GM04503 (cell line): Measurements from ENCODE around the gene BCL11A.

ENCODE experiments used
- DNase-seq: peaks from one replicate; pipeline ENCODE4 v3.0.0-alpha.2; 2012; ENCODE audit warnings: low read depth

The BCL11A gene

DNA sequence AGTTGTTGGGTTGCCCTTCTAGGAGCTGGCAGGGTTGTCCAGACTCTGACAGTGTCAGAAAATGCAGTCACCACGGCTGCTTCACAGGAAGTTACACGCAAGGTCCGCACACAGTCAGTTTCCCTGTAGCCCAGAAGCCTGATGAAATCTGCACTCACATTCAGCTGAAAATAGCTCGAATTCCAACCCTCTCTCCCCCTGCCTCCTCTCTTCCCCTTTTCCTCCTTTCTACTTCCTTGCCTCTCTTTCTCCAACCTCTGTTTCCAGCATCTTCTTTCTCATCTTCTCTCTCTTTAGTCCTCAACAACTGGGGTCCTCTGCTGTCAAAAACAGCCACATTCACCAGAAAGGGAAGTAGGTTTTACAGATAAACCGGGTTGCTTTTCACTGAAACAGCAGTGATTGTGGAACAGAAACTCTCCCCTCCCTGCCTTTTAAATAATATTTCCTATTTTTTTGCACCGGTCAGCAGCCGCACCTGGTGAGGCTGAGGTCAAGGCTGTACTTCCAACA is 69.3 kb downstream of the BCL11A start:
- peak; percentile 21 for DNase-seq

- DNase-seq, result peak; percentile 27
Measured at GRCh38 chr2:60483401-60483800, 70.1 kb downstream of the BCL11A start.

GRCh38 chr2:60482222-60482621 is 71.2 kb downstream of the BCL11A start:
- DNase-seq, result no peak

DNA sequence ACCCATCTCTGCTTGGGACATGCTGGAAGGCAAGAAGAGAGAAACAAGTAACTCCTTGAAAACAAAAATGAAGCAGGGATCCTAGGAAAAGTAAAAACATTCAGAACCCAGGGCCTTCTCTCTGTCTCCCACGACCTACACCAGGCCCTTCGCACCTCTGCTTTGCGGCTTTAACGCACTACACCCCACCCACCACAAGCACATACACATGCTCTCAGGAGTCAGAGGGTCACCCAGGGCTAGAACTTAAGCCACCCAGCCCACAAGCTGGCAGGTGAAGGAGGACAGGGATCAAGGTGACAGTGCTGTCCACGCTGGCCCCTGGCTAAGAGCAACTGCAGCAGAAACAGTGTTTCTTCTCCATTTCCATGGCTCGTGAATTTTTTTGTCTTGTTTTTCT is 72.2 kb downstream of the BCL11A start:
- DNase-seq, result no peak

DNA sequence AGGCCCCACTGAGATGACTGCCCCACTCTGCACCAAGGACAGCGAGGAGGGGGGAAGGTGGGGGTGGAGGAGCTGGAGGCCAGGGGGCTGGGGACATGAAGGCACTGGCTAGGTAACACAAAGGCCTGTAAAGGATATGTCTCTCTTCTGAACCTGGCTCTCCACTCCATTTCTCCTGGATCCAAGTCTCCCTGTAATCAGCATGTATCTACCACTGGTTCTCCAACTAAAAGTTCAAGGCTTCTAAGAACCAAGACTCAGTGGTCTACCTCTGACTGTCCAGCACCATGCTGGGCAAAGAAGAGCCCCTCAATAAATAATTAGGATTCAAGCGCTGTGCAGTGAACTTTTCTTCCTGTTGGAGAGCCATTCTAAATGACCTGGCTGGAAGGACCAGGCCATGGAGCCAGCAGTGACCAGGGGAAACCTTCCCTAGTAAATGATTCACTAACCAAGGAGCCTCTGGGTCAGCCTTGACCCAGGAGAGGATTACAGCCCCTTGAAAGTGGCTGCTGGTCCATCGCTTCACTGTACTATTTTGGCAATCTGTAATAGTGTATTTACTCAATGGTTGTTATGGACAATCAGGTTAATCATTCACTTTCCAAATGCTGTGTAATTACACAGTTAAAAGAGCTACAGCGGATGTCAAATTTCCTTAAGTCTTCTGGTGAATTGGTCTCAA is 73.2 kb downstream of the BCL11A start:
- DNase-seq, result no peak

GRCh38 chr2:60479226-60480088 is 74.0 kb downstream of the BCL11A start:
- no peak for DNase-seq

DNA sequence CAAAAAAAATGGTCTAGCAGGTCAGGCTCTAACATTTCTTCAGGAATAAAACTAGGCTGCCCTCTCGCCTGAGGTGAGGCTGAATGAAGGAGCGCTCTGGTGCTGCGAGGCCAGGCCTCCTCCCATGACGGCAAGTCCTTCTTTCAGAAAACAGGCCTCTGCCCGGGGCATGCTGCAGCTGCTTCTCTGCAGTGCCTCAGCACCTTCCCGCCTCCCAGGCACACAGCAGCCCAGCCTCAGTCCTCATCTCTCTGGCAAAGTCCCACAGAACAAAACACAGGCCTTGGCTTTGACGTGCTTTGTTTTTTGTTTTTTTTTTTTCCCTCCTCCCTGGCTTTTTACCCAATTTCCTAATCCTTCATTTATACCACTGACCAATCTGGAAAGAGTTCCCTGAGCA is 74.8 kb downstream of the BCL11A start:
- DNase-seq, result no peak

DNA sequence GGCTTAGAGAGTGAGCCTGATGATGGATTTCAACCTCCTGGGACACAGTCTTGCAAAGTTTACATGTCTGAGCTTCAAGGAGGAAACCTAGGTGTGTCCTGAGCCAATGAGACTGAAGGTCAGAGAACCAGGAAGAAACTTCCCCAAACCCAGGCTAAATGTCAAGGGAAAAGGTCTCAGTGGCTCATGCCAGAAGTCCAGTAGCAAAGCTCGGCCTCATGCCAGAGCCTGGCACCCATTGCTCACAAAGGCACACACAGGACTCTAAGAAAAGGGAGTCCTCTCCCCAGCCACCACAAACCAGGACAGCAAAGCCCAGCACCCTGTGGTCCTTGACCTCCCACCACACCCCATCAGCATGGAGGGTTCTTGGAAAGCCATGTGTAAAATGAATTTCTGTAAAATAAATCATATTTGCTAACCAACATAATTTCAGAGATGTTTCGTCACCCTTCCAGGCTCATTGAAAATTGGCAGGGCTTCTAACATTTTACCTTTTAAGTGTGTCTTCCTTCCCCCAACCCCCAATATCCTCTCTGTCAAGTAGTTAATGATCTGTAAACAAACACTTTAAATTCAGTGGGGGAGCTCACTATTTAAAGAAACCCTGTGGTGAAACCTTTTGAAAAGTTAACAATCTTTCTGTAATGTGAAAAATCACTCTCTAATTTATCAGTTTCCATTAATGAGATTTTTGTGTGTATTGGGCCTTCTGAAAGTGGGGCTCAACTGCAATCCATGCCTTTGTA is 77.1 kb downstream of the BCL11A start:
- no peak for DNase-seq

DNA sequence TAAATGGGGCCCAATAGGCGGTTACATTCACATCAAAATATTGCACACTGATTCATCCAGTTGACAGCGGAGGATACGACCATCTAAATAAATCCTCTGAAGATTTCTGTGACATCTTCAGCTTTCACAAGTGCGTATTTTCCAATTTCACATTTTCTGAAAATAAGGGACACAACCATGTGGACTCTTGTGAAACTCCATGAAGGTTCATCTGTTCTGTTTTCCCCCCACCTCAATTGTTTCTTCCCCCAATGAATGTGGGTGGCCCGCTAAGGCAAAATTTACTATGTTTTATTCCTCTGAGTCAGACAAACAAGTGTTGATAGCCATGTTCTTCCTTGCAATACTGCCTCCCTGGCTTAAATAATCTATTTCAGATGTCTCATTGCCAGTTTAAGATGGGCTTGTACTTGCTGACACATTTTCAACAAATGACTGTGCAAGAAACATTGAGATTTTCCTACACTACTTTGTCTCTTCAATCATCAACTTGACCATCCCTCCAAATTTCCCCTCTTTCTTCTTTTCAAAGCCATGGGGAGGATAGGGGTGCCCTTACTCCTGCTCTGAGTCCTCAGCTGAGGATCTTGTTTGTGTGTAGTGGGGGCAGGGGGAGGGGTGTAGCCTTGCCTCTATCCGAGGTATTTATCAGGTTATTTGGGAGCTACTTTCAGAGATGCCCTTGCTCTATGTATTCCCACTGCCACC is 78.2 kb downstream of the BCL11A start:
- DNase-seq, result no peak

DNA sequence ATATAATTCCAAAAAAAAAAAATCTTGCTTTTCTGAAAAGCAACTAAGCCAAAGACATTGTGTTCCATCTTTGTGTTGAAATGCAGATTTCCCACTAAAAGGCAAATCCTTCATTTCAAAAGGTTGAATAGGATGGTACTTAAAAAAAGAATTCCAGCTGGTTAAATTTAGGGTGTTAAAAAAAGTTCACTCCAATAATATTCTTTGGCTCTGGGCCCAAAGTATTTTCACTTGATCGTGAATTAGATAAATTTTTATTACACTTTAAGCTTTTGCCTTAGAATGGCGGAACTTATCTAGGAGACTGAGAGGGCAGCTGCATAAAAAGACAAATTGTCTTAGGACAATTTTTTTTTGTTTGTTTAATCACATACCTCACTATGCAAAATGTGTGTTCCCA is 79.2 kb downstream of the BCL11A start:
- DNase-seq, result no peak

DNA sequence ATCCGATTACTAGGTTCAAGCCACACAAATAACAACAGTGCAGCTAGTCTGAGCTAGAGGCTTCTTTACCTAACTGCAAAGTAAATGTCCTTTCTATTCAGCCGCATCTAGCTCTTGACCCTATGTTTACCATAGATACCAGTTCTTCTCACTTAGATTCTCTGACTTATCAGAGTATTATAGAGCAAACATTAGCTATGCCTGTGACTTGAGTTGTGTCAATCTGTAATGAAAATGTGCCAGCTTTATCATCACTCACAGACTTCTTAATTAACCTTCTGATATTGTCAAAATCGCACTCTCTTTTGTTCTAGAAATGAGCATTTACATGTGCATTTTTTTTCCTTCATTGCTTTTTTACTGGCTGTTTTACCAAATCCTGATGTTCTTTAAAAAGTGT is 79.9 kb downstream of the BCL11A start:
- DNase-seq, result no peak

DNA sequence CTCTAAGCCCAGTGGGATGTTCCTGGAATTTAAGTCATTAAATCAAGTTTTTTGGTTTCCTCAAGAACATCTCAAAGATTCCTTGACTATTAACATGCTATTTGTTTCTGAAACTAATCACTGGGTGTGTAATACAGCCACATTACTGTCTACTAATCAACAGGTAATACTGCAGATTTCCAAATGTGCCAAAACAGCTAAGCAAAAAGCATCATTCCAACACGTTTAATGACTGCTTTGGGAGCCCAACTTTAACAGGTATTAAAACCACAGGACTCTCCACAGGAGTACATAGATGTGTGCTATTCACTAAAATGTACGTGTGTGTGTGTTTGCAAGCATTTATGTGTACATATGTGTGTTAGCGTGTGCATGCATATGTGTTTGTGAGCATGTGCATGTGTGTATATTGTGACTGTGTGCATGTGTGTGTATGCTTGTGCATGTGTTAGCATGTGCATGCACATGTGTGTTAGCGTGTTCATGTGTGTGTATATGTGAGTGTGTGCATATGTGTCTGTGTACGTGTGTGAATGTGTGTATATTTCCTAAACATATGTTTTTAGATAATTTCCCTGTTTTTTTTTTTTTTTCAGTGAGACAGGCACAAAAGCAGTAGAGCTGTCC is 80.7 kb downstream of the BCL11A start:
- no peak for DNase-seq

DNA sequence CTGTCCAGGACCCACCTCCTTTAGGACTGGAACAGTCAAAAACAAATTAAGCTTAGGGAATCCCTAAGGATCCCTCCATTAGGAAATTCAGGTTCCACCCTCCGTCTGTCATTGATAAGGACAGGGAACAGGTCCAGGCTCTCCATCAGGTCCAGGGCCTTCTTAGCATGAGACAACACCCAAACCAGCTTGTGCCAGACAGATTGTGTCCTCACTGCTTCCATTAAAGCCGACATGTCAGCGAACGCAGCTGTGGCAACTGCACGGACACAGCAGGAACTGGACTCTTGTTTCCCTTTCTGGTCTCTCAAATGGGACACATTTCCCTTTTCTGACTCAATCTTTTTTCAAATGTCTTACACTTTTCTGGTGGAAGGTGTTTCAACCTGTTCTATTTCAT is 81.4 kb downstream of the BCL11A start:
- DNase-seq, result no peak

- no peak for DNase-seq
Measured at GRCh38 chr2:60470340-60470739, 83.1 kb downstream of the BCL11A start.

DNA sequence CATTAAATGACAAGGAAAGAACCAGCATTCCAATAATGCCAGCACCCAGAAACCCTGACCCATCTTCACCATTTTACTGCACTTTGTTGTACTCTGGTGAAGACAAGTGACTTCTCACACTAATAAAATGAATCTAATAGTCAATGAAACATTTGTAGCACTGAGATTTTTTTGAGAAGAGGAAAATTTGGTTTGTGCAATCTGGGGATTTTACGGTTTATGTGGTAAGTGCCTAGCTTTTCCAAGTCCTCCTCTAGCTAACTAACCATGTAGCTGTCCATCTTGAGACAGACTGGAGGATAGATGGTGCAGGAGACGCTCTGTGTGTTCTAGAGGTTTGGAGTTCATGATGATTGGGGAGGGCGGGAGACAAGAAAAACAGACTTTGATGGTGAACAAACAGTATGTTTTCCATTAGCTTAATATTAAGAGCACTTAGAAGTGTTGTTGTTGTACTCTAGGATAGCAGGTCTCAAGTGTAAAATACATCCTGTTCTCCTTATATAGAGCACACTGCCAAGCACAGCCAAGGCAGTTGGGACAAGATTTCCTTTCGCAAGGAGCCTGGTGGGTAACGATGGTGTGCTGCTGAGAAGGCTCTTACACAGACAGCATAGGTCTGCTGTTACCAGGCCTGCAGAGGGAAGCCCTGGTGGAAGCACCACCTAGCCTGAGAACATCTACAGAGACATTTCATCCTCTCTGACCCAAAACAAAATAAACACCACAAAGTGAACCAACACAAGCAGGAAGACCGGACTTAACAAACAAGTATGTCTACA is 83.7 kb downstream of the BCL11A start:
- DNase-seq, result no peak

GRCh38 chr2:60468382-60469085 is 84.9 kb downstream of the BCL11A start:
- DNase-seq, result no peak

- DNase-seq, result no peak
Measured at GRCh38 chr2:60466161-60466702, 87.2 kb downstream of the BCL11A start.

DNA sequence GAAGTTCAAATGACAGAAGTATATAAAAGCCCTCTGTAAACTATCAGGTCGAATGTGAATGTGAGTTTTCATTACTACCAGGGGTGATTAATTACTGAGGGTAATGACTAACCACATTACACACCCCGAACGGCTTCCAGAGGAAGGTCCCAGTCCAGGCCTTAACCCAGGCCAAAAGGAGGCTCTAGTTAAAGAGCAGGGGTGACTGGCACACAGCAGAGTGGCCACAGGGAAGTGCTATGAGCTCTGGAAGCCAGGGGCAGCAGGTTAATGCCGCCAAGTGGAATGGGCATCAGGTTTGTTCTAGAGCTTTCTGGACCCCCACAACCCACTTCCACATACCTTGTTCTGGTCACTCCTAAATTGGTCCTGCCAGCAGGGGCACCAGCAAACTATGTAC is 87.7 kb downstream of the BCL11A start:
- no peak for DNase-seq

GRCh38 chr2:60463249-60463648 is 90.2 kb downstream of the BCL11A start:
- DNase-seq, result no peak
